ENCODE measurements around the gene ZIC5.

Gene ZIC5

DNA sequence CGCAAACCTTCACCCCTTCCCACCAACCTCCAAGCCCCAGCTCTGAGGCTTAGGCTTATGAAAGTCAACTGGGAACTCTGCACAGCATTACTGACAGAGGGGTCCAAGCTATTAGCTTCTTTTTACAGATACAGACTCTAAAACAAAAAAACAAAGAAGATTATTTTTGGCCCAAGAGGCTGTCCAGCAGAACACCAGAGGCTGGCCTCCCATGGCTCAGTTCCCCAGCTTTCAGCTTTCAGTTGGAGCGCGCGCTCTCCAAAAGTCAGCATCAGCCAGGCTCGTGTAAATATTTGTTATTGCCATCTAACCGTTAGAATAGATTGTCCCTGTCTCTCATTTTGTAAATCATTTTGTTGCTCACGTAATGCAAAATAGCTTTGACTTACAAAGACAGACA lies 58.4 kb downstream of the ZIC5 start:
- H3F3A ChIP-seq (ENCODE audit: insufficient read depth, low read length), result no peaks in the 10 kb centered on the region
- H3K9me2 ChIP-seq (ENCODE audit: low read depth, low read length), result no peaks in the 10 kb centered on the region
- no peaks in the 10 kb centered on the region for H4K20me1 ChIP-seq (ENCODE audit: insufficient read depth, low read length)
- no peak overlapping the region for H3K27ac ChIP-seq (ENCODE audit: low read depth, low read length, poor library complexity, severe bottlenecking)
- no peaks in the 10 kb centered on the region for H3K36me3 ChIP-seq (ENCODE audit: insufficient read depth, low read length)
- H3K9ac ChIP-seq (ENCODE audit: low read length), result no peak overlapping the region
- H3K4me1 ChIP-seq (ENCODE audit: insufficient read depth, low read length, severe bottlenecking), result no peaks in the 10 kb centered on the region
- no peak overlapping the region for H2AFZ ChIP-seq (ENCODE audit: low read length)
- no peak overlapping the region for H3K4me3 ChIP-seq (ENCODE audit: low read depth, low read length, poor library complexity, severe bottlenecking)
- no peak overlapping the region for H3K4me2 ChIP-seq (ENCODE audit: low read length)
- H3K9me3 ChIP-seq (ENCODE audit: low read length), result no peaks in the 10 kb centered on the region
- H3K79me2 ChIP-seq (ENCODE audit: insufficient read depth, low read length), result no peaks in the 10 kb centered on the region
- no peaks in the 10 kb centered on the region; the same call in 1 of the 2 replicates for H3K27me3 ChIP-seq (ENCODE audit: insufficient read depth, low read length)
- no peak for TF ChIP-seq CTCF (IDR thresholded peaks at IDR 0.05; ENCODE audit: low read length)
- TF ChIP-seq EZH2 (IDR thresholded peaks at IDR 0.05; ENCODE audit: borderline replicate concordance, low read length), result no peak

Data from OCI-LY1 (cell line).